NCI-H524 (cell line): Measurements from ENCODE around the gene YBX1.

Experiments
- DNase-seq, 2 experiments: peaks; one replicate each; lab custom pipeline; 2025; lab: John Stamatoyannopoulos, UW

Gene YBX1

GRCh38 chr1:42734201-42735035, 52.2 kb downstream of the YBX1 start:
- no peak for DNase-seq

GRCh38 chr1:42735056-42735455, 52.8 kb downstream of the YBX1 start:
- DNase-seq: no peak

- DNase-seq: peak in 1 of 2 experiments; percentile 34
Observed at GRCh38 chr1:42735477-42736105, 53.4 kb downstream of the YBX1 start.

GRCh38 chr1:42736152-42736551, 53.9 kb downstream of the YBX1 start:
- DNase-seq: no peak

GRCh38 chr1:42736571-42737200, 54.5 kb downstream of the YBX1 start:
- no peak for DNase-seq

GRCh38 chr1:42737257-42737656, 55.0 kb downstream of the YBX1 start:
- no peak for DNase-seq

- DNase-seq: no peak
Observed at GRCh38 chr1:42737986-42738677, 55.9 kb downstream of the YBX1 start.

GRCh38 chr1:42738678-42739226, 56.5 kb downstream of the YBX1 start:
- no peak for DNase-seq

- peak in 1 of 2 experiments; percentile 37 for DNase-seq
Observed at GRCh38 chr1:42739753-42740700, 57.8 kb downstream of the YBX1 start, which contains the start of gene CLDN19. Gene CLDN19 (minus strand): TSS chr1:42740236. CDS start chr1:42740063, 173 bp downstream.

GRCh38 chr1:42740851-42741580, 58.8 kb downstream of the YBX1 start:
- peak in 1 of 2 experiments; percentile 51 for DNase-seq

- no peak for DNase-seq
Observed at GRCh38 chr1:42741706-42742105, 59.5 kb downstream of the YBX1 start.

- no peak for DNase-seq
Observed at GRCh38 chr1:42742141-42742540, 59.9 kb downstream of the YBX1 start.

- no peak for DNase-seq
Observed at GRCh38 chr1:42742617-42743316, 60.5 kb downstream of the YBX1 start.

GRCh38 chr1:42743317-42744147, 61.3 kb downstream of the YBX1 start:
- DNase-seq: no peak

- no peak for DNase-seq
Observed at GRCh38 chr1:42744148-42744413, 61.9 kb downstream of the YBX1 start.

GRCh38 chr1:42745851-42746250, 63.6 kb downstream of the YBX1 start:
- DNase-seq: peak in 1 of 2 experiments; percentile 47

GRCh38 chr1:42746436-42747105, 64.4 kb downstream of the YBX1 start:
- no peak for DNase-seq

GRCh38 chr1:42747125-42747524, 64.9 kb downstream of the YBX1 start:
- peak; percentile 30 to 64 for DNase-seq
